ENCODE results near the gene EPHB2. TPM values are rescaled to one million over a fixed set of nuclear protein-coding genes. Genes with fewer than 3 reads are reported as not detected.

EPHB2 gene
- total and polyA plus RNA-seq, 2 donors (not counting 3 experiments of a cell fraction or from before 2014, with no cell fraction given) = 50.8 to 69.1 TPM

DNA sequence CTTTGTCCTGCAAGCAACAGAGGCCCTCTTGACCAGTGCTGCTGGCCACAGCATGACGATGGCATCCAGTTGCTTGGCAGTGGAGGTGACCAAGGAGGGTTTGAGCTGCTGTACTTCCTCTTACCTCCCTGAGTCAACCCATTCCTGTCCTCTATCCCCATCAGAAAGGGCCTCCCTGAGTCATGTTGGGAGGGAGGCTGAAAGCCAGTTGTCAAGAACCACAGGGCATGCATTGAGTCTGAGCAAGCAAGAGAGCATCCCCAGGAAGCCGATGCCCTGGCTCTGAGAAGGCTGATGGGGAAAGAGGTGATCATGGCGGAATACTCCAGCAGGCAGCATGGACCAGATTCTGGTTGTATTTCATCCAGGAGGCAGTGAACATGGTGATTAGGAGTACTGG lies 192.5 kb downstream of the EPHB2 start:
- POLR2A ChIA-PET = no interaction called here

More for the DNA sequence above, 192.5 kb downstream of the EPHB2 start:
- DNase-seq (ENCODE audit: low read depth, low spot score) (no peak), FAIRE-seq (no peak)
- CTCF ChIA-PET = interaction anchor here (2.6 to 2.8 kb wide), 2 partner anchors 14 to 27 kb away, joined by 10 read pairs; no protein-coding TSS in a partner anchor
- H3K9me1 ChIP-seq (replicated peaks; ENCODE audit: control insufficient read depth, extremely low read depth, insufficient read depth, low read length) = no peaks in the 10 kb centered on the region
- no peaks in the 10 kb centered on the region for H3K27me3 ChIP-seq (ENCODE audit: control insufficient read depth in 2 of 2, insufficient read depth in 2 of 2, low read length in 2 of 2)
- no peak overlapping the region for H3K4me2 ChIP-seq (ENCODE audit: insufficient read depth, low read length)
- H3K79me2 ChIP-seq (ENCODE audit: control insufficient read depth, insufficient read depth, low read length) = no peaks in the 10 kb centered on the region
- H3K9me3 ChIP-seq (replicated peaks; ENCODE audit: control insufficient read depth, insufficient read depth, low read length) = no peaks in the 10 kb centered on the region
- intact Hi-C loops (cut with micrococcal nuclease) (no loop called here), dilution Hi-C loops (cut with MboI; ENCODE audit: extremely low pct_ligation_motif_present, low sequenced_read_pairs) (no loop called here)
- H4K20me1 ChIP-seq (replicated peaks; ENCODE audit: control insufficient read depth, extremely low read depth, insufficient read depth, low read length) = no peaks in the 10 kb centered on the region
- H3K27ac ChIP-seq (ENCODE audit: insufficient read depth, low read depth, low read length) = no peak overlapping the region
- H3K4me3 ChIP-seq (replicated peaks in 1 of 3; ENCODE audit: insufficient read depth in 1 of 3, low read depth in 1 of 3, low read length in 3 of 3) = no peak overlapping the region
- no peaks in the 10 kb centered on the region for H3K4me1 ChIP-seq (ENCODE audit: control insufficient read depth, extremely low read depth, insufficient read depth, low read length)
- no peak for TF ChIP-seq FOS (IDR thresholded peaks at IDR 0.05; ENCODE audit: borderline replicate concordance, insufficient read depth, low read length)
- no peak for TF ChIP-seq POLR2AphosphoS5 (IDR thresholded peaks at IDR 0.05; ENCODE audit: insufficient read depth, low read depth, low read length)
- TF ChIP-seq GATA2 (IDR thresholded peaks at IDR 0.05; ENCODE audit: insufficient read depth, insufficient read length, low read depth, low read length) = no peak
- TF ChIP-seq, protein P1, sequence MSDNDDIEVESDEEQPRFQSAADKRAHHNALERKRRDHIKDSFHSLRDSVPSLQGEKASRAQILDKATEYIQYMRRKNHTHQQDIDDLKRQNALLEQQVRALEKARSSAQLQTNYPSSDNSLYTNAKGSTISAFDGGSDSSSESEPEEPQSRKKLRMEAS (IDR thresholded peaks at IDR 0.05; ENCODE audit: insufficient read depth, insufficient read length) = no peak
- no peak for TF ChIP-seq JUN (IDR thresholded peaks at IDR 0.05; ENCODE audit: borderline replicate concordance, insufficient read depth, insufficient read length, low read depth)
- no peak for TF ChIP-seq MYC (IDR thresholded peaks at IDR 0.05; ENCODE audit: low read depth, low read length)
- TF ChIP-seq CTCF (IDR thresholded peaks at IDR 0.05; ENCODE audit: extremely low read depth in 1 of 2, insufficient read depth in 1 of 2, low read depth in 1 of 2, low read length in 2 of 2) = no peak
- TF ChIP-seq EZH2 (IDR thresholded peaks at IDR 0.05; ENCODE audit: borderline replicate concordance, low read depth, low read length, severe bottlenecking) = no peak
- TF ChIP-seq POLR2A (IDR thresholded peaks at IDR 0.05; ENCODE audit: low read depth, low read length) = no peak
- BruUV-seq (replicated peaks) = no TSS peak
- H2AFZ ChIP-seq (ENCODE audit: low read depth, low read length) = no peak overlapping the region
- peaks cover 0 to 4% of the 10 kb centered on the region in 2 experiments for H3K36me3 ChIP-seq (ENCODE audit: control insufficient read depth in 2 of 2, extremely low read depth in 1 of 2, insufficient read depth in 2 of 2, low read length in 2 of 2)
- H3K9ac ChIP-seq (replicated peaks; ENCODE audit: extremely low read depth, insufficient read depth, low read length) = no peak overlapping the region
